Measurements from ENCODE around the gene FBXO44. TPM values are rescaled to one million over a fixed set of nuclear protein-coding genes. Genes with fewer than 3 reads are reported as not detected.

The FBXO44 gene
- polyA plus RNA-seq, 3 donors = 1.5 to 17.8 (median 2.0) TPM

GRCh38 chr1:11611638-11612327 lies 42.9 kb upstream of the FBXO44 start:
- Mint-ChIP-seq H3K27me3 (ENCODE audit: low read depth in 3 of 3) (peaks cover 5 to 10% (median 6%) of the 10 kb centered on the region in 3 donors), H3K36me3 (no peaks in the 10 kb centered on the region), H3K4me3 (no peak overlapping the region), H3K27ac (no peak overlapping the region), H3K4me1 (no peaks in the 10 kb centered on the region), H3K9me3 (peaks cover 0 to 2% (median 0%) of the 10 kb centered on the region in 7 donors)
- Histone ChIP-seq H3K4me2 (replicated peaks; ENCODE audit: extremely low read depth, low read length, poor library complexity, severe bottlenecking) (no peak overlapping the region), H3K4me3 (replicated peaks in 1 of 3; ENCODE audit: low read depth in 2 of 3, low read length in 3 of 3) (no peak overlapping the region), H3K36me3 (replicated peaks in 1 of 2; ENCODE audit: control insufficient read depth in 1 of 2, insufficient read depth in 2 of 2, low read length in 2 of 2) (no peaks in the 10 kb centered on the region), H2AFZ (ENCODE audit: insufficient read depth, low read depth, low read length, poor library complexity, severe bottlenecking) (no peak overlapping the region), H3K4me1 (ENCODE audit: control insufficient read depth in 1 of 2, insufficient read depth in 2 of 2, low read length in 2 of 2) (no peaks in the 10 kb centered on the region), H3K9me3 (replicated peaks in 1 of 2; ENCODE audit: control insufficient read depth in 1 of 2, insufficient read depth in 1 of 2, low read length in 2 of 2) (no peaks in the 10 kb centered on the region), H3K9ac (ENCODE audit: insufficient read depth, low read length, poor library complexity, severe bottlenecking) (no peak overlapping the region), H3K27ac (ENCODE audit: low read depth in 1 of 2, low read length in 2 of 2) (no peak overlapping the region), H4K20me1 (ENCODE audit: insufficient read depth, low read length) (no peaks in the 10 kb centered on the region), H3K79me2 (ENCODE audit: insufficient read depth, low read length) (no peaks in the 10 kb centered on the region), H3K27me3 (ENCODE audit: control insufficient read depth in 2 of 2, insufficient read depth in 2 of 2, low read length in 2 of 2) (no peaks in the 10 kb centered on the region)
- 48% methylated on average over 6 of the region's 7 CpGs for WGBS (ENCODE audit: insufficient coverage)
- no peak for DNase-seq
- intact Hi-C loops (cut with micrococcal nuclease) = no loop called here
- no peak for TF ChIP-seq CTCF (IDR thresholded peaks at IDR 0.05)

- H3K27me3 ChIP-seq (ENCODE audit: control insufficient read depth in 2 of 2, insufficient read depth in 2 of 2, low read length in 2 of 2) = no peaks in the 10 kb centered on the region
- H3K79me2 ChIP-seq (ENCODE audit: insufficient read depth, low read length) = no peaks in the 10 kb centered on the region
- H3K27ac ChIP-seq (ENCODE audit: low read depth in 1 of 2, low read length in 2 of 2) = no peak overlapping the region
- H3K4me1 Mint-ChIP-seq = no peaks in the 10 kb centered on the region
- TF ChIP-seq CTCF (IDR thresholded peaks at IDR 0.05) = no peak
- 76% methylated on average over 4 of the region's 5 CpGs for WGBS (ENCODE audit: insufficient coverage)
- H3K4me2 ChIP-seq (replicated peaks; ENCODE audit: extremely low read depth, low read length, poor library complexity, severe bottlenecking) = no peak overlapping the region
- no peak overlapping the region for H2AFZ ChIP-seq (ENCODE audit: insufficient read depth, low read depth, low read length, poor library complexity, severe bottlenecking)
- no peak overlapping the region for H3K9ac ChIP-seq (ENCODE audit: insufficient read depth, low read length, poor library complexity, severe bottlenecking)
- intact Hi-C loops (cut with micrococcal nuclease) = no loop called here
- no peaks in the 10 kb centered on the region for H3K36me3 Mint-ChIP-seq
- H3K9me3 ChIP-seq (replicated peaks in 1 of 2; ENCODE audit: control insufficient read depth in 1 of 2, insufficient read depth in 1 of 2, low read length in 2 of 2) = no peaks in the 10 kb centered on the region
- no peaks in the 10 kb centered on the region for H3K36me3 ChIP-seq (replicated peaks in 1 of 2; ENCODE audit: control insufficient read depth in 1 of 2, insufficient read depth in 2 of 2, low read length in 2 of 2)
- no peaks in the 10 kb centered on the region for H3K4me1 ChIP-seq (ENCODE audit: control insufficient read depth in 1 of 2, insufficient read depth in 2 of 2, low read length in 2 of 2)
- peaks cover 1 to 10% (median 3%) of the 10 kb centered on the region in 3 donors for H3K27me3 Mint-ChIP-seq (ENCODE audit: low read depth in 3 of 3)
- no peak overlapping the region for H3K4me3 Mint-ChIP-seq
- H3K4me3 ChIP-seq (replicated peaks in 1 of 3; ENCODE audit: low read depth in 2 of 3, low read length in 3 of 3) = no peak overlapping the region
- DNase-seq = no peak
- no peaks in the 10 kb centered on the region for H4K20me1 ChIP-seq (ENCODE audit: insufficient read depth, low read length)
- no peak overlapping the region for H3K27ac Mint-ChIP-seq
- H3K9me3 Mint-ChIP-seq = peaks cover 0 to 2% (median 0%) of the 10 kb centered on the region in 7 donors
Observed at GRCh38 chr1:11613347-11613746, 41.3 kb upstream of the FBXO44 start.
